ENCODE results near the gene DVL1. TPM values are rescaled to one million over a fixed set of nuclear protein-coding genes. Genes with fewer than 3 reads are reported as not detected.

The DVL1 gene
- total RNA-seq, 1 experiment from 2014 or later: 91.4 TPM

GRCh38 chr1:1333551-1334241 lies 15.5 kb downstream of the DVL1 start:
- Mint-ChIP-seq H3K27me3 (ENCODE audit: low read depth) (no peaks in the 10 kb centered on the region), H3K4me1 (no peaks in the 10 kb centered on the region), H3K36me3 (no peaks in the 10 kb centered on the region), H3K27ac (no peak overlapping the region), H3K4me3 (no peak overlapping the region), H3K9me3 (peaks cover 4% of the 10 kb centered on the region)
- CTCF ChIA-PET: interaction anchor here (0.7 kb wide), 1 partner anchor 33 kb away, joined by 4 read pairs; no protein-coding TSS in a partner anchor
- POLR2A ChIA-PET: no interaction called here
- DNase-seq (ENCODE audit: low spot score): no peak
- ATAC-seq: no peak
- TF ChIP-seq USF1 (CRISPR knock-in tag; IDR thresholded peaks at IDR 0.05) (no peak), ZNF121 (CRISPR knock-in tag; IDR thresholded peaks at IDR 0.05) (no peak), CREB1 (CRISPR knock-in tag; IDR thresholded peaks at IDR 0.05) (no peak), ZNF425 (CRISPR knock-in tag; conservative IDR thresholded peaks at IDR 0.05) (no peak), SOX15 (CRISPR knock-in tag; IDR thresholded peaks at IDR 0.05) (no peak), NR1H2 (CRISPR knock-in tag; IDR thresholded peaks at IDR 0.05) (no peak; the same call in 1 of the 2 replicates), FOXJ3 (CRISPR knock-in tag; IDR thresholded peaks at IDR 0.05; ENCODE audit: borderline replicate concordance) (no peak), IRF2 (CRISPR knock-in tag; IDR thresholded peaks at IDR 0.05; ENCODE audit: borderline replicate concordance, low read depth) (no peak)
- TF ChIP-seq, protein P1, sequence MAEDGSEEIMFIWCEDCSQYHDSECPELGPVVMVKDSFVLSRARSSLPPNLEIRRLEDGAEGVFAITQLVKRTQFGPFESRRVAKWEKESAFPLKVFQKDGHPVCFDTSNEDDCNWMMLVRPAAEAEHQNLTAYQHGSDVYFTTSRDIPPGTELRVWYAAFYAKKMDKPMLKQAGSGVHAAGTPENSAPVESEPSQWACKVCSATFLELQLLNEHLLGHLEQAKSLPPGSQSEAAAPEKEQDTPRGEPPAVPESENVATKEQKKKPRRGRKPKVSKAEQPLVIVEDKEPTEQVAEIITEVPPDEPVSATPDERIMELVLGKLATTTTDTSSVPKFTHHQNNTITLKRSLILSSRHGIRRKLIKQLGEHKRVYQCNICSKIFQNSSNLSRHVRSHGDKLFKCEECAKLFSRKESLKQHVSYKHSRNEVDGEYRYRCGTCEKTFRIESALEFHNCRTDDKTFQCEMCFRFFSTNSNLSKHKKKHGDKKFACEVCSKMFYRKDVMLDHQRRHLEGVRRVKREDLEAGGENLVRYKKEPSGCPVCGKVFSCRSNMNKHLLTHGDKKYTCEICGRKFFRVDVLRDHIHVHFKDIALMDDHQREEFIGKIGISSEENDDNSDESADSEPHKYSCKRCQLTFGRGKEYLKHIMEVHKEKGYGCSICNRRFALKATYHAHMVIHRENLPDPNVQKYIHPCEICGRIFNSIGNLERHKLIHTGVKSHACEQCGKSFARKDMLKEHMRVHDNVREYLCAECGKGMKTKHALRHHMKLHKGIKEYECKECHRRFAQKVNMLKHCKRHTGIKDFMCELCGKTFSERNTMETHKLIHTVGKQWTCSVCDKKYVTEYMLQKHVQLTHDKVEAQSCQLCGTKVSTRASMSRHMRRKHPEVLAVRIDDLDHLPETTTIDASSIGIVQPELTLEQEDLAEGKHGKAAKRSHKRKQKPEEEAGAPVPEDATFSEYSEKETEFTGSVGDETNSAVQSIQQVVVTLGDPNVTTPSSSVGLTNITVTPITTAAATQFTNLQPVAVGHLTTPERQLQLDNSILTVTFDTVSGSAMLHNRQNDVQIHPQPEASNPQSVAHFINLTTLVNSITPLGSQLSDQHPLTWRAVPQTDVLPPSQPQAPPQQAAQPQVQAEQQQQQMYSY (CRISPR knock-in tag; IDR thresholded peaks at IDR 0.05): no peak
- TF ChIP-seq, protein P2, sequence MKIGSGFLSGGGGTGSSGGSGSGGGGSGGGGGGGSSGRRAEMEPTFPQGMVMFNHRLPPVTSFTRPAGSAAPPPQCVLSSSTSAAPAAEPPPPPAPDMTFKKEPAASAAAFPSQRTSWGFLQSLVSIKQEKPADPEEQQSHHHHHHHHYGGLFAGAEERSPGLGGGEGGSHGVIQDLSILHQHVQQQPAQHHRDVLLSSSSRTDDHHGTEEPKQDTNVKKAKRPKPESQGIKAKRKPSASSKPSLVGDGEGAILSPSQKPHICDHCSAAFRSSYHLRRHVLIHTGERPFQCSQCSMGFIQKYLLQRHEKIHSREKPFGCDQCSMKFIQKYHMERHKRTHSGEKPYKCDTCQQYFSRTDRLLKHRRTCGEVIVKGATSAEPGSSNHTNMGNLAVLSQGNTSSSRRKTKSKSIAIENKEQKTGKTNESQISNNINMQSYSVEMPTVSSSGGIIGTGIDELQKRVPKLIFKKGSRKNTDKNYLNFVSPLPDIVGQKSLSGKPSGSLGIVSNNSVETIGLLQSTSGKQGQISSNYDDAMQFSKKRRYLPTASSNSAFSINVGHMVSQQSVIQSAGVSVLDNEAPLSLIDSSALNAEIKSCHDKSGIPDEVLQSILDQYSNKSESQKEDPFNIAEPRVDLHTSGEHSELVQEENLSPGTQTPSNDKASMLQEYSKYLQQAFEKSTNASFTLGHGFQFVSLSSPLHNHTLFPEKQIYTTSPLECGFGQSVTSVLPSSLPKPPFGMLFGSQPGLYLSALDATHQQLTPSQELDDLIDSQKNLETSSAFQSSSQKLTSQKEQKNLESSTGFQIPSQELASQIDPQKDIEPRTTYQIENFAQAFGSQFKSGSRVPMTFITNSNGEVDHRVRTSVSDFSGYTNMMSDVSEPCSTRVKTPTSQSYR (CRISPR knock-in tag; IDR thresholded peaks at IDR 0.05): no peak

DNA sequence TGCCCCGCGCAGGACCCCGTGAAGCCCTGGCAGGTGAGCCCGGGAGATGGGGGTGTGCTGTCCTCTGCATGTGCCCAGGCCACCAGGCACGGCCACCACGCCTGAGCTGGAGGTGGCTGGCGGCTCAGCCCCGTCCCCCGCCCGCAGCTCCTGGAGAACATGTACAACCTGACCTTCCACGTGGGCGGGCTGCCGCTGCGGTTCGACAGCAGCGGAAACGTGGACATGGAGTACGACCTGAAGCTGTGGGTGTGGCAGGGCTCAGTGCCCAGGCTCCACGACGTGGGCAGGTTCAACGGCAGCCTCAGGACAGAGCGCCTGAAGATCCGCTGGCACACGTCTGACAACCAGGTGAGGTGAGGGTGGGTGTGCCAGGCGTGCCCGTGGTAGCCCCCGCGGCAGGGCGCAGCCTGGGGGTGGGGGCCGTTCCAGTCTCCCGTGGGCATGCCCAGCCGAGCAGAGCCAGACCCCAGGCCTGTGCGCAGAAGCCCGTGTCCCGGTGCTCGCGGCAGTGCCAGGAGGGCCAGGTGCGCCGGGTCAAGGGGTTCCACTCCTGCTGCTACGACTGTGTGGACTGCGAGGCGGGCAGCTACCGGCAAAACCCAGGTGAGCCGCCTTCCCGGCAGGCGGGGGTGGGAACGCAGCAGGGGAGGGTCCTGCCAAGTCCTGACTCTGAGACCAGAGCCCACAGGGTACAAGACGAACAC lies 16.3 kb downstream of the DVL1 start:
- H3K27ac Mint-ChIP-seq: no peak overlapping the region
- TF ChIP-seq, protein P3, sequence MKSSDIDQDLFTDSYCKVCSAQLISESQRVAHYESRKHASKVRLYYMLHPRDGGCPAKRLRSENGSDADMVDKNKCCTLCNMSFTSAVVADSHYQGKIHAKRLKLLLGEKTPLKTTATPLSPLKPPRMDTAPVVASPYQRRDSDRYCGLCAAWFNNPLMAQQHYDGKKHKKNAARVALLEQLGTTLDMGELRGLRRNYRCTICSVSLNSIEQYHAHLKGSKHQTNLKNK (CRISPR knock-in tag; IDR thresholded peaks at IDR 0.05): no peak
- TF ChIP-seq FOXP1 (CRISPR knock-in tag; IDR thresholded peaks at IDR 0.05; ENCODE audit: borderline replicate concordance): 0 out of 2 replicates have a peak, but pooled peaks have one; percentile 13
- TF ChIP-seq ZNF416 (CRISPR knock-in tag; IDR thresholded peaks at IDR 0.05): no peak
- TF ChIP-seq, protein P4, sequence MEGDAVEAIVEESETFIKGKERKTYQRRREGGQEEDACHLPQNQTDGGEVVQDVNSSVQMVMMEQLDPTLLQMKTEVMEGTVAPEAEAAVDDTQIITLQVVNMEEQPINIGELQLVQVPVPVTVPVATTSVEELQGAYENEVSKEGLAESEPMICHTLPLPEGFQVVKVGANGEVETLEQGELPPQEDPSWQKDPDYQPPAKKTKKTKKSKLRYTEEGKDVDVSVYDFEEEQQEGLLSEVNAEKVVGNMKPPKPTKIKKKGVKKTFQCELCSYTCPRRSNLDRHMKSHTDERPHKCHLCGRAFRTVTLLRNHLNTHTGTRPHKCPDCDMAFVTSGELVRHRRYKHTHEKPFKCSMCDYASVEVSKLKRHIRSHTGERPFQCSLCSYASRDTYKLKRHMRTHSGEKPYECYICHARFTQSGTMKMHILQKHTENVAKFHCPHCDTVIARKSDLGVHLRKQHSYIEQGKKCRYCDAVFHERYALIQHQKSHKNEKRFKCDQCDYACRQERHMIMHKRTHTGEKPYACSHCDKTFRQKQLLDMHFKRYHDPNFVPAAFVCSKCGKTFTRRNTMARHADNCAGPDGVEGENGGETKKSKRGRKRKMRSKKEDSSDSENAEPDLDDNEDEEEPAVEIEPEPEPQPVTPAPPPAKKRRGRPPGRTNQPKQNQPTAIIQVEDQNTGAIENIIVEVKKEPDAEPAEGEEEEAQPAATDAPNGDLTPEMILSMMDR (IDR thresholded peaks at IDR 0.05): no peak
- TF ChIP-seq MYBL2 (CRISPR knock-in tag; IDR thresholded peaks at IDR 0.05): 0 out of 2 replicates have a peak, but pooled peaks have one; percentile 10
- peaks cover 4% of the 10 kb centered on the region for H3K9me3 Mint-ChIP-seq
- no peak for ATAC-seq
- CTCF ChIA-PET: interaction anchor here (0.7 kb wide), 1 partner anchor 33 kb away, joined by 4 read pairs; no protein-coding TSS in a partner anchor
- H3K4me1 Mint-ChIP-seq: no peaks in the 10 kb centered on the region
- POLR2A ChIA-PET: interaction anchor here (2.0 kb wide), 1 partner anchor 17 kb away, joined by 5 read pairs; no protein-coding TSS in a partner anchor
- no peaks in the 10 kb centered on the region for H3K27me3 Mint-ChIP-seq (ENCODE audit: low read depth)
- no peak overlapping the region for H3K4me3 Mint-ChIP-seq
- no peak for DNase-seq (ENCODE audit: low spot score)
- H3K36me3 Mint-ChIP-seq: no peaks in the 10 kb centered on the region

Measured in WTC11 (cell line).